ENCODE data around the gene WNK3. TPM values are rescaled to one million over a fixed set of nuclear protein-coding genes. Genes with fewer than 3 reads are reported as not detected.

The WNK3 gene
- total RNA-seq, 1 donor from 2014 or later, result 8.4 TPM

GRCh38 chrX:54178100-54178940 is 179.5 kb downstream of the WNK3 start:
- peak overlapping the region; percentile 58 for H3K4me3 Mint-ChIP-seq (ENCODE audit: unreplicated experiment)
- Histone ChIP-seq H3K4me1 (ENCODE audit: insufficient read depth, low read length) (peaks cover 20% of the 10 kb centered on the region), H4K20me1 (ENCODE audit: insufficient read depth, low read length) (peaks cover 33% of the 10 kb centered on the region), H3K36me3 (ENCODE audit: insufficient read depth, low read length) (peaks cover 3% of the 10 kb centered on the region), H3K79me2 (ENCODE audit: insufficient read depth, low read length) (peaks cover 91% of the 10 kb centered on the region), H3K27me3 (ENCODE audit: insufficient read depth, low read length) (no peaks in the 10 kb centered on the region), H3K4me3 (ENCODE audit: insufficient read depth, low read depth, low read length) (peak overlapping the region; percentile 69), H3K4me2 (ENCODE audit: low read length) (peak overlapping the region; percentile 99), H3K27ac (ENCODE audit: low read depth, low read length) (peak overlapping the region; percentile 70), H2AFZ (ENCODE audit: low read depth, low read length) (no peak overlapping the region), H3K9me3 (ENCODE audit: insufficient read depth, low read depth, low read length) (no peaks in the 10 kb centered on the region), H3K9ac (ENCODE audit: low read length) (peak overlapping the region; percentile 58)
- DNase-seq (ENCODE audit: low read depth), result peak; percentile 72
- TF ChIP-seq EZH2 (IDR thresholded peaks at IDR 0.05; ENCODE audit: insufficient read depth, low read length) (no peak), CTCF (IDR thresholded peaks at IDR 0.05; ENCODE audit: insufficient read depth, low read depth, low read length) (no peak)
- no peaks in the 10 kb centered on the region for H3K27me3 Mint-ChIP-seq (ENCODE audit: low read depth, unreplicated experiment)
- H3K9me3 Mint-ChIP-seq (ENCODE audit: unreplicated experiment), result no peaks in the 10 kb centered on the region
- H3K27ac Mint-ChIP-seq (ENCODE audit: unreplicated experiment), result peak overlapping the region; percentile 91
- FAIRE-seq, result peak; percentile 98
- H3K4me1 Mint-ChIP-seq (ENCODE audit: low read depth, unreplicated experiment), result peaks cover 30% of the 10 kb centered on the region
- peaks cover 3% of the 10 kb centered on the region for H3K36me3 Mint-ChIP-seq (ENCODE audit: low read depth, unreplicated experiment)

DNA sequence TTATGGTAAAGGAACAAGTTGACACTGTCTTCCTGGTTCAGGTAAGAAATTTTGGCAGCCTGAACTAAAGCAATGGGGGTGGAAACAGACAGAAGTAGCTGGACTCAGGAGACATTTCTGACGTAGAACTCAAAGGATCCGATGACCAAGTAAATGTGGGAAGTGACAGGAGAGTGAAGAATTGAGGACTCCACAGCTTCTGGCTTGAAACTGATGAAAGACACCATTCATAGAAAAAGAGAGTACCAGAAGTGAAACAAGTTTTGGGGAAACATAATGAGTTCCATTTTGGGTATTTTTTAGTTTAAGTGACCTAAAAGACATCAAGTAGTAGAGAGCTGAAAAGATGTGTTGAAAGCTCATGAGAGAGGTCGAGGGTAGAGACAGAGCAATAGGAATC is 180.5 kb downstream of the WNK3 start:
- no peaks in the 10 kb centered on the region for H3K9me3 ChIP-seq (ENCODE audit: insufficient read depth, low read depth, low read length)
- peaks cover 30% of the 10 kb centered on the region for H3K4me1 Mint-ChIP-seq (ENCODE audit: low read depth, unreplicated experiment)
- H2AFZ ChIP-seq (ENCODE audit: low read depth, low read length), result no peak overlapping the region
- no peaks in the 10 kb centered on the region for H3K9me3 Mint-ChIP-seq (ENCODE audit: unreplicated experiment)
- H3K4me3 Mint-ChIP-seq (ENCODE audit: unreplicated experiment), result peak overlapping the region; percentile 58
- no peak for DNase-seq (ENCODE audit: low read depth)
- TF ChIP-seq CTCF (IDR thresholded peaks at IDR 0.05; ENCODE audit: insufficient read depth, low read depth, low read length) (no peak), EZH2 (IDR thresholded peaks at IDR 0.05; ENCODE audit: insufficient read depth, low read length) (no peak)
- peak overlapping the region; percentile 91 for H3K27ac Mint-ChIP-seq (ENCODE audit: unreplicated experiment)
- H4K20me1 ChIP-seq (ENCODE audit: insufficient read depth, low read length), result peaks cover 33% of the 10 kb centered on the region
- H3K27me3 ChIP-seq (ENCODE audit: insufficient read depth, low read length), result no peaks in the 10 kb centered on the region
- peak overlapping the region; percentile 99 for H3K4me2 ChIP-seq (ENCODE audit: low read length)
- peak overlapping the region; percentile 63 for H3K27ac ChIP-seq (ENCODE audit: low read depth, low read length)
- no peaks in the 10 kb centered on the region for H3K27me3 Mint-ChIP-seq (ENCODE audit: low read depth, unreplicated experiment)
- H3K79me2 ChIP-seq (ENCODE audit: insufficient read depth, low read length), result peaks cover 92% of the 10 kb centered on the region
- peaks cover 20% of the 10 kb centered on the region for H3K4me1 ChIP-seq (ENCODE audit: insufficient read depth, low read length)
- FAIRE-seq, result no peak
- H3K36me3 Mint-ChIP-seq (ENCODE audit: low read depth, unreplicated experiment), result peaks cover 3% of the 10 kb centered on the region
- peak overlapping the region; percentile 58 for H3K9ac ChIP-seq (ENCODE audit: low read length)
- peaks cover 3% of the 10 kb centered on the region for H3K36me3 ChIP-seq (ENCODE audit: insufficient read depth, low read length)
- H3K4me3 ChIP-seq (ENCODE audit: insufficient read depth, low read depth, low read length), result no peak overlapping the region

GRCh38 chrX:54173791-54174190 is 184.1 kb downstream of the WNK3 start:
- no peak overlapping the region for H3K27ac Mint-ChIP-seq (ENCODE audit: unreplicated experiment)
- H3K27me3 Mint-ChIP-seq (ENCODE audit: low read depth, unreplicated experiment), result no peaks in the 10 kb centered on the region
- Histone ChIP-seq H3K9me3 (ENCODE audit: insufficient read depth, low read depth, low read length) (no peaks in the 10 kb centered on the region), H3K4me3 (ENCODE audit: insufficient read depth, low read depth, low read length) (no peak overlapping the region), H3K36me3 (ENCODE audit: insufficient read depth, low read length) (peaks cover 3% of the 10 kb centered on the region), H3K4me2 (ENCODE audit: low read length) (no peak overlapping the region), H3K4me1 (ENCODE audit: insufficient read depth, low read length) (peaks cover 10% of the 10 kb centered on the region), H2AFZ (ENCODE audit: low read depth, low read length) (no peak overlapping the region), H3K27ac (ENCODE audit: low read depth, low read length) (no peak overlapping the region), H3K9ac (ENCODE audit: low read length) (no peak overlapping the region), H3K79me2 (ENCODE audit: insufficient read depth, low read length) (peaks cover 57% of the 10 kb centered on the region), H3K27me3 (ENCODE audit: insufficient read depth, low read length) (no peaks in the 10 kb centered on the region), H4K20me1 (ENCODE audit: insufficient read depth, low read length) (peaks cover 8% of the 10 kb centered on the region)
- no peak for TF ChIP-seq EZH2 (IDR thresholded peaks at IDR 0.05; ENCODE audit: insufficient read depth, low read length)
- no peak for TF ChIP-seq CTCF (IDR thresholded peaks at IDR 0.05; ENCODE audit: insufficient read depth, low read depth, low read length)
- H3K36me3 Mint-ChIP-seq (ENCODE audit: low read depth, unreplicated experiment), result peaks cover 3% of the 10 kb centered on the region
- FAIRE-seq (no peak), DNase-seq (ENCODE audit: low read depth) (no peak)
- no peaks in the 10 kb centered on the region for H3K9me3 Mint-ChIP-seq (ENCODE audit: unreplicated experiment)
- peaks cover 14% of the 10 kb centered on the region for H3K4me1 Mint-ChIP-seq (ENCODE audit: low read depth, unreplicated experiment)
- no peak overlapping the region for H3K4me3 Mint-ChIP-seq (ENCODE audit: unreplicated experiment)
